PC-3 (cell line): ENCODE data around the gene PRICKLE2. TPM values are rescaled to one million over a fixed set of nuclear protein-coding genes. Genes with fewer than 3 reads are reported as not detected.

Experiments used
- ATAC-seq: fragments of 200-7000 bp; cut with Tn5 transposase; 2 replicates; pipeline ENCODE4 v1.9.1; 2020; ENCODE audit warnings: mild to moderate bottlenecking, moderate library complexity
- BruUV-seq: library from RNA; stranded (reverse); fragments of 400-500 nt; replicated peaks from 2 replicates; lab custom pipeline; 2021; lab: Mats Ljungman, UMichigan
- CTCF ChIA-PET: fragments of 300-600 bp; sonication (Branson Sonifier 250); formaldehyde crosslinking; loops from one replicate; lab custom pipeline; 2022; ENCODE audit warnings: antibody characterized with exemption; lab: Charles Lee
- POLR2A ChIA-PET: fragments of 300-600 bp; sonication (Branson Sonifier 250); formaldehyde crosslinking; loops from one replicate; lab custom pipeline; 2022; ENCODE audit warnings: antibody characterized with exemption; ENCODE audit not compliant: unreplicated experiment; lab: Charles Lee
- DNase-seq: peaks from one replicate; pipeline ENCODE4 v3.0.0-alpha.2; 2015
- H2AFZ ChIP-seq: fragments of 300-600 bp; sonication (generic); 2 replicates; pipeline ENCODE4 v1.6.0; 2016; ENCODE audit warnings: antibody characterized with exemption, low read length
- H3F3A ChIP-seq: fragments of 300-600 bp; sonication (generic); one replicate; pipeline ENCODE4 v1.6.0; 2017; ENCODE audit warnings: antibody characterized with exemption, low read length, control low read depth, mild to moderate bottlenecking; ENCODE audit not compliant: unreplicated experiment
- H3K27ac ChIP-seq: fragments of 300-600 bp; sonication (generic); 2 replicates; pipeline ENCODE4 v1.5.1; 2016; ENCODE audit warnings: mild to moderate bottlenecking, low read length
- H3K27me3 ChIP-seq: fragments of 300-600 bp; sonication (generic); 2 replicates; pipeline ENCODE4 v1.6.1; 2016; ENCODE audit warnings: low read length, mixed read lengths
- H3K36me3 ChIP-seq: fragments of 300-600 bp; sonication (generic); 2 replicates; pipeline ENCODE4 v1.6.1; 2016; ENCODE audit warnings: low read depth, mixed run types, low read length, mixed read lengths
- H3K4me1 ChIP-seq: fragments of 300-600 bp; sonication (generic); 2 replicates; pipeline ENCODE4 v1.5.1; 2016; ENCODE audit warnings: low read length; ENCODE audit not compliant: insufficient read depth
- H3K4me2 ChIP-seq: fragments of 300-600 bp; sonication (generic); 2 replicates; pipeline ENCODE4 v1.6.0; 2016; ENCODE audit warnings: low read length
- H3K4me3 ChIP-seq: fragments of 300-600 bp; sonication (generic); 2 replicates; pipeline ENCODE4 v1.5.1; 2016; ENCODE audit warnings: mild to moderate bottlenecking, low read length, mixed read lengths
- H3K79me2 ChIP-seq: fragments of 300-600 bp; sonication (generic); 2 replicates; pipeline ENCODE4 v1.6.1; 2017; ENCODE audit warnings: low read length, mixed read lengths
- H3K9ac ChIP-seq: fragments of 300-600 bp; sonication (generic); 2 replicates; pipeline ENCODE4 v1.6.0; 2016; ENCODE audit warnings: mild to moderate bottlenecking, low read length
- H3K9me2 ChIP-seq: fragments of 300-600 bp; sonication (generic); replicated peaks from 2 replicates; pipeline ENCODE4 v1.6.1; 2016; ENCODE audit warnings: mixed run types, low read length, mixed read lengths
- H3K9me3 ChIP-seq: fragments of 300-600 bp; sonication (generic); 2 replicates; pipeline ENCODE4 v1.6.1; 2016; ENCODE audit warnings: low read length, mixed read lengths
- H4K20me1 ChIP-seq: fragments of 300-600 bp; sonication (generic); 2 replicates; pipeline ENCODE4 v1.6.1; 2016; ENCODE audit warnings: low read length, mixed read lengths
- CTCF ChIP-seq: fragments of 300-600 bp; sonication (generic); conservative IDR thresholded peaks from 2 replicates; pipeline ENCODE4 v1.5.1; 2017; ENCODE audit warnings: antibody characterized with exemption, low read depth, mild to moderate bottlenecking, low read length
- EZH2 ChIP-seq: fragments of 300-600 bp; sonication (generic); IDR thresholded peaks from one replicate; pipeline ENCODE4 v1.6.1; 2017; ENCODE audit warnings: antibody characterized with exemption, mild to moderate bottlenecking, low read length; ENCODE audit not compliant: unreplicated experiment
- EZH2phosphoT487 ChIP-seq: fragments of 300-600 bp; sonication (generic); IDR thresholded peaks from 2 replicates; pipeline ENCODE4 v1.6.1; 2018; ENCODE audit warnings: mild to moderate bottlenecking, antibody characterized with exemption, low read length, borderline replicate concordance
- intact Hi-C: fragments of 100-400 bp; cut with micrococcal nuclease; formaldehyde crosslinking; loops from 2 replicates; pipeline ENCODE4 v1.9.0; 2023
- total RNA-seq: library from RNA; depleted of rRNA; stranded (reverse); fragments of >200 nt; gene quantifications from 2 replicates; pipeline ENCODE4 v1.2.3, GENCODE V29; 2014

Gene PRICKLE2
- total RNA-seq, 1 experiment from 2014 or later = 1.8 TPM

- H3K79me2 ChIP-seq = no peaks in the 10 kb centered on the region
- H2AFZ ChIP-seq = no peak overlapping the region
- H3K4me1 ChIP-seq = peaks cover 33% of the 10 kb centered on the region
- H3K36me3 ChIP-seq = no peaks in the 10 kb centered on the region
- no peaks in the 10 kb centered on the region for H4K20me1 ChIP-seq
- BruUV-seq = no TSS peak
- peak overlapping the region; percentile 99 for H3K27ac ChIP-seq
- ChIA-PET POLR2A (interaction anchor here (0.6 kb wide), 1 partner anchor 108 kb away, joined by 4 read pairs; no protein-coding TSS in a partner anchor), CTCF (no interaction called here)
- TF ChIP-seq CTCF (no peak), EZH2phosphoT487 (no peak), EZH2 (no peak)
- ATAC-seq = no peak
- peak overlapping the region; percentile 56 for H3K4me2 ChIP-seq
- DNase-seq = no peak
- intact Hi-C loops = no loop called here
- H3F3A ChIP-seq = no peaks in the 10 kb centered on the region
- peak overlapping the region; percentile 66 for H3K9ac ChIP-seq
- H3K9me2 ChIP-seq = no peaks in the 10 kb centered on the region
- H3K27me3 ChIP-seq = no peaks in the 10 kb centered on the region
- no peaks in the 10 kb centered on the region for H3K9me3 ChIP-seq
- H3K4me3 ChIP-seq = no peak overlapping the region
These were observed 175.4 kb downstream of the PRICKLE2 start for GRCh38 chr3:64049832-64050231.

GRCh38 chr3:64049136-64049535 lies 176.1 kb downstream of the PRICKLE2 start:
- ChIA-PET CTCF (no interaction called here), POLR2A (no interaction called here)
- Histone ChIP-seq H3K4me2 (peak overlapping the region; percentile 74), H3K9me2 (no peaks in the 10 kb centered on the region), H4K20me1 (no peaks in the 10 kb centered on the region), H3K79me2 (no peaks in the 10 kb centered on the region), H3K9ac (peak overlapping the region; percentile 78), H3K36me3 (no peaks in the 10 kb centered on the region), H3K4me1 (peaks cover 29% of the 10 kb centered on the region), H3K27ac (peak overlapping the region; percentile 99), H3K9me3 (no peaks in the 10 kb centered on the region), H2AFZ (no peak overlapping the region), H3K4me3 (no peak overlapping the region), H3F3A (no peaks in the 10 kb centered on the region), H3K27me3 (no peaks in the 10 kb centered on the region)
- BruUV-seq = no TSS peak
- DNase-seq (peak; percentile 78), ATAC-seq (peak; percentile 83)
- TF ChIP-seq EZH2 (no peak), EZH2phosphoT487 (no peak), CTCF (no peak)
- intact Hi-C loops = no loop called here

- H3F3A ChIP-seq = no peaks in the 10 kb centered on the region
- peak overlapping the region; percentile 99 for H3K27ac ChIP-seq
- no peaks in the 10 kb centered on the region for H3K9me3 ChIP-seq
- no peaks in the 10 kb centered on the region for H4K20me1 ChIP-seq
- H3K36me3 ChIP-seq = no peaks in the 10 kb centered on the region
- H3K4me3 ChIP-seq = no peak overlapping the region
- ChIA-PET CTCF (no interaction called here), POLR2A (no interaction called here)
- DNase-seq (peak; percentile 26), ATAC-seq (peak; percentile 44)
- TF ChIP-seq CTCF (no peak), EZH2 (no peak), EZH2phosphoT487 (no peak)
- H3K9ac ChIP-seq = peak overlapping the region; percentile 78
- no peaks in the 10 kb centered on the region for H3K9me2 ChIP-seq
- BruUV-seq = no TSS peak
- H3K79me2 ChIP-seq = no peaks in the 10 kb centered on the region
- H3K4me2 ChIP-seq = peak overlapping the region; percentile 74
- intact Hi-C loops = no loop called here
- H3K27me3 ChIP-seq = no peaks in the 10 kb centered on the region
- H3K4me1 ChIP-seq = peaks cover 27% of the 10 kb centered on the region
- H2AFZ ChIP-seq = no peak overlapping the region
These were observed 176.6 kb downstream of the PRICKLE2 start for GRCh38 chr3:64048631-64049061.
